ENCODE measurements around the gene EHD3. TPM values are rescaled to one million over a fixed set of nuclear protein-coding genes. Genes with fewer than 3 reads are reported as not detected.

The EHD3 gene
- total and polyA plus RNA-seq, 10 of the 15 experiments (the other 5 are each of a cell fraction or from before 2014, with no cell fraction given) = 1.1 to 10.9 (median 8.2) TPM

DNA sequence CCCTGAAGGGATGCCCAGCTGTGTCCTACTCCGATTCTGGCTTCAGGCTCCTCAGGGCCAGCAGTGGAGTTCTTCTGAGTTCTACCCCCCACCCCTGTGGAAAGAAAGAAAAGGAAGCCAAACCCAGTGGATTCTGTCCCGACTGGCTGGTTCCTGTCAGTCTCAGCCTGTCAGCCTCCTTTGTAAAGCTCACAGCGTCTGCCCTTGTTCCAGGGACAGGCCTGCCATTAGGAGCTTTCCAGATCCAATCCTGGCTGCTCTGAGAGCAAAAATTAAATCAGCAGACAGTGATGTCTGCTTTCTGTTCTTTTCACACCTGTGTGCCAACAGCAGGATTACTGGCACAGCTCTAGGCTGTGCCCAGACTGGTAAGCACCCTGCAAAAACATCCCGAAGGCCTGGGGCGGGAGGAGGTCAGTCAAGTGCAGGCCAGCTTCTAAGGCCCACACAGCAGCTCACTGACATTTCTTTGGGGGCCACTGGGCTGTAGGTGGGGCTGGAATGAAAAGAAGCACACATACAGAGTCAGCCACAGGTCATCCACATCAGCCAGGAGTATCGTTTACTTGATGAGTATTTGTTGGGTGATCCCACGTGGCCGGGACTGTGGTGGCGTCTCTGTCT lies 69.1 kb downstream of the EHD3 start:
- ATAC-seq (no peak), FAIRE-seq (no peak), DNase-seq (ENCODE audit: low read depth, low spot score) (no peak)
- in situ Hi-C loops (cut with MboI) = no loop called here
- WGBS (ENCODE audit: insufficient coverage, insufficient replicate concordance, low lambda C conversion rate, missing lambda C conversion rate) = 48% methylated on average over 9 of the region's 9 CpGs
- Histone ChIP-seq H3K79me2 (ENCODE audit: control insufficient read depth, insufficient read depth, low read length) (no peaks in the 10 kb centered on the region), H3K27me3 (replicated peaks in 1 of 2; ENCODE audit: control insufficient read depth in 2 of 2, insufficient read depth in 2 of 2, low read length in 1 of 2) (no peaks in the 10 kb centered on the region), H4K20me1 (ENCODE audit: control insufficient read depth, insufficient read depth) (no peaks in the 10 kb centered on the region), H3K9ac (ENCODE audit: control insufficient read depth, insufficient read depth, low read length) (no peak overlapping the region), H3K4me1 (ENCODE audit: control insufficient read depth, insufficient read depth, low read length) (no peaks in the 10 kb centered on the region), H3K4me2 (ENCODE audit: control insufficient read depth, insufficient read depth) (no peak overlapping the region), H3K4me3 (no peak overlapping the region), H3K9me3 (replicated peaks; ENCODE audit: control insufficient read depth, insufficient read depth, low read length) (no peaks in the 10 kb centered on the region), H3K36me3 (ENCODE audit: control insufficient read depth in 2 of 2, insufficient read depth in 2 of 2, low read length in 1 of 2) (no peaks in the 10 kb centered on the region), H3K27ac (ENCODE audit: control insufficient read depth, insufficient read depth) (no peak overlapping the region), H2AFZ (ENCODE audit: control insufficient read depth, low read depth, low read length) (no peak overlapping the region)
- RAD21 ChIA-PET (ENCODE audit: unreplicated experiment) = no interaction called here
- TF ChIP-seq SIX5 (IDR thresholded peaks at IDR 0.05; ENCODE audit: low read depth, low read length, severe bottlenecking) (no peak), SMARCA5 (IDR thresholded peaks at IDR 0.05) (no peak), YBX1 (IDR thresholded peaks at IDR 0.05) (no peak), ESRRA (IDR thresholded peaks at IDR 0.05; ENCODE audit: low read length) (no peak), NR2F1 (conservative IDR thresholded peaks at IDR 0.05) (no peak), EP300 (IDR thresholded peaks at IDR 0.05; ENCODE audit: borderline replicate concordance in 1 of 2, control insufficient read depth in 1 of 2, low read depth in 2 of 2, low read length in 2 of 2) (no peak)
- TF ChIP-seq, protein P1, sequence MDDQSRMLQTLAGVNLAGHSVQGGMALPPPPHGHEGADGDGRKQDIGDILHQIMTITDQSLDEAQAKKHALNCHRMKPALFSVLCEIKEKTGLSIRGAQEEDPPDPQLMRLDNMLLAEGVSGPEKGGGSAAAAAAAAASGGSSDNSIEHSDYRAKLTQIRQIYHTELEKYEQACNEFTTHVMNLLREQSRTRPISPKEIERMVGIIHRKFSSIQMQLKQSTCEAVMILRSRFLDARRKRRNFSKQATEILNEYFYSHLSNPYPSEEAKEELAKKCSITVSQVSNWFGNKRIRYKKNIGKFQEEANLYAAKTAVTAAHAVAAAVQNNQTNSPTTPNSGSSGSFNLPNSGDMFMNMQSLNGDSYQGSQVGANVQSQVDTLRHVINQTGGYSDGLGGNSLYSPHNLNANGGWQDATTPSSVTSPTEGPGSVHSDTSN (IDR thresholded peaks at IDR 0.05; ENCODE audit: insufficient replicate concordance, low read depth, low read length) = no peak
- SMC1A ChIA-PET (ENCODE audit: uncharacterized antibody, unreplicated experiment) = no interaction called here
- POLR2A ChIA-PET = no interaction called here
- CTCF ChIA-PET = interaction anchor here (0.6 to 1.1 kb wide), 3 partner anchors 16 to 617 kb away, joined by 3 to 4 read pairs (median 3); no protein-coding TSS in a partner anchor
- intact Hi-C loops (cut with micrococcal nuclease; ENCODE audit: unreplicated experiment) = no loop called here
- BruUV-seq (replicated peaks) = no TSS peak
